Keratinocyte (primary cell): ENCODE measurements around the gene DAZ2. TPM values are rescaled to one million over a fixed set of nuclear protein-coding genes. Genes with fewer than 3 reads are reported as not detected.

Source experiments
- polyA plus RNA-seq, 5 experiments: library from polyadenylated mRNA; depleted of rRNA in 3 of 5; stranded (reverse) in 3 of 5; stranded (forward) in 1 of 5; unstranded in 1 of 5; fragments of >200 nt; gene quantifications; 1 replicate in 1 of 5; 2 replicates in 3 of 5; 3 replicates in 1 of 5; pipeline versions ENCODE4 v1.2.1 to v1.2.3, GENCODE V29; 2011 to 2012; ENCODE audit warnings: missing spikeins in 2 of 5, low read depth in 1 of 5, low replicate concordance in 1 of 5

DAZ2 gene
- polyA plus RNA-seq, 1 donor (not counting 4 experiments of a cell fraction or from before 2014, with no cell fraction given): not detected

Other genes starting within 250 kb of the DAZ2 start
- not detected in 3 replicates for gene BPY2, start 235.3 kb upstream of the DAZ2 start, polyA plus RNA-seq
- not detected in 3 replicates for gene DAZ1, start 20.5 kb upstream of the DAZ2 start, polyA plus RNA-seq